HG03064 (cell line): ENCODE results near the gene ICAM1.

ENCODE experiments used
- ATAC-seq: cut with Tn5 transposase; IDR thresholded peaks from one replicate; pipeline ENCODE4 v1.9.1; 2021; ENCODE audit warnings: low read depth; ENCODE audit not compliant: unreplicated experiment

Gene ICAM1

GRCh38 chr19:10292206-10292788, 21.4 kb downstream of the ICAM1 start:
- peak; percentile 42 for ATAC-seq

GRCh38 chr19:10292789-10293636, 22.1 kb downstream of the ICAM1 start:
- ATAC-seq, result no peak

- no peak for ATAC-seq
Observed at GRCh38 chr19:10293637-10294367, 22.9 kb downstream of the ICAM1 start.

GRCh38 chr19:10294368-10294697, 23.4 kb downstream of the ICAM1 start:
- no peak for ATAC-seq

GRCh38 chr19:10295305-10295846, 24.5 kb downstream of the ICAM1 start:
- no peak for ATAC-seq

- no peak for ATAC-seq
Observed at GRCh38 chr19:10295847-10296591, 25.1 kb downstream of the ICAM1 start.

- ATAC-seq, result no peak
Observed at GRCh38 chr19:10299545-10300458, 28.9 kb downstream of the ICAM1 start.

GRCh38 chr19:10305139-10305806, 34.4 kb downstream of the ICAM1 start:
- ATAC-seq, result no peak

- no peak for ATAC-seq
Observed at GRCh38 chr19:10306327-10306726, 35.4 kb downstream of the ICAM1 start.

- ATAC-seq, result no peak
Observed at GRCh38 chr19:10309423-10309822, 38.5 kb downstream of the ICAM1 start, which contains the start of gene ZGLP1. Gene ZGLP1 (minus strand): TSS chr19:10309815.

GRCh38 chr19:10315335-10316214, 44.7 kb downstream of the ICAM1 start, which contains the start of gene FDX2:
Gene FDX2 (minus strand): TSS chr19:10316015. CDS start chr19:10315996, 19 bp downstream.
- ATAC-seq, result no peak

- ATAC-seq, result no peak
Observed at GRCh38 chr19:10316229-10317044, 45.5 kb downstream of the ICAM1 start.

- no peak for ATAC-seq
Observed at GRCh38 chr19:10317045-10317856, 46.3 kb downstream of the ICAM1 start.

GRCh38 chr19:10317857-10318462, 47.0 kb downstream of the ICAM1 start:
- no peak for ATAC-seq

- ATAC-seq, result no peak
Observed at GRCh38 chr19:10318807-10319682, 48.1 kb downstream of the ICAM1 start.
